ENCODE results near the gene CUL7. TPM values are rescaled to one million over a fixed set of nuclear protein-coding genes. Genes with fewer than 3 reads are reported as not detected.

The CUL7 gene
- total and polyA plus RNA-seq, 2 donors (not counting 1 experiment from before 2014, with no cell fraction given), result 21.4 to 60.3 TPM

DNA sequence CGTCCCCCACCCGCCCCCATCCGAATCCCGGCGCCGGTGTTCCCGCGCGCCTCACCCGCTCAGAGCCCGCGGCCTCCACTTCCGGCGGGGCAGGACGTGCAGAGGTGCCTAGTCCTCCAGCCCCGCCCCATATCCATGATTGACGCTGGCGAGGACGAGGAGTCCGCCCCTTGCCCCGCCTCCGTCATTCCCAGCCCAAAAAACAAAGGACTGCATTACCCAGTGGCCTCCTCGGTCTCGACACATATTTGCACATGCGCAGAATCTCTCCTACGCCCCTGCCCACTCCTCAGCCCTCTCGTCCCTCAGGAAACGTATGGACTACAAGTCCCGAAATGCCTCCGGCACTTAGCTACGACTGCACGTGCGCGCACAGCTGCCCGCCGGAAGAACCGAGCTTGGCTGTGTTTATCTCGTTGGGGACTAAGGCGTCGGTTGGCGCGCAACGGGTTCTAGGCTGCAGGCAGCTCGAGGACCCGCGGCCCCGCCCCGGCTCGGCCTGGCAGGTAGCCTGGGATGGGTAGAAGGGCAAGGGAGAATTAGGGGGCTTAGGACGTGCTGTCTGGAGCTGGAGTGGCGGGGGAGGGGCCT, 39.7 kb downstream of the CUL7 start, which contains the start of the genes KLHDC3 and MEA1:
KLHDC3 (plus strand) TSS at position 407 of the 591 bp plus-strand sequence. CDS start 2,944 bp downstream, outside the sequence.
MEA1 (minus strand) TSS at position 104 of the 591 bp plus-strand sequence. CDS start 133 bp downstream, outside the sequence.
- H3K9ac ChIP-seq (ENCODE audit: insufficient read depth, low read length), result peak within 1 kb of the TSS; percentile 78
- TF ChIP-seq CTCF (conservative IDR thresholded peaks at IDR 0.05 in 1 of 2, IDR thresholded peaks at IDR 0.05 in 1 of 2; ENCODE audit: low read depth in 1 of 2, low read length in 2 of 2) (no peak), EZH2 (IDR thresholded peaks at IDR 0.05; ENCODE audit: low read length, missing control alignments) (no peak)
- peak within 1 kb of the TSS; percentile 77 for H3K27ac ChIP-seq (ENCODE audit: insufficient read depth, low read length)
- H3K36me3 ChIP-seq (ENCODE audit: control insufficient read depth, insufficient read depth, low read length), result peaks cover 33% of the 10 kb centered on the region
- peaks cover 20% of the 10 kb centered on the region for H3K4me1 ChIP-seq (ENCODE audit: control insufficient read depth, extremely low read depth, insufficient read depth, low read length)
- H2AFZ ChIP-seq (ENCODE audit: low read length), result peak within 1 kb of the TSS; percentile 57
- H4K20me1 ChIP-seq (ENCODE audit: control insufficient read depth, extremely low read depth, insufficient read depth, low read length), result no peaks in the 10 kb centered on the region
- H3K4me3 ChIP-seq (replicated peaks in 1 of 4; ENCODE audit: control extremely low read depth in 1 of 4, insufficient read depth in 1 of 4, low read depth in 3 of 4, low read length in 4 of 4), result peak within 1 kb of the TSS; percentile 76 to 99 (median 90)
- H3K27me3 ChIP-seq (ENCODE audit: control insufficient read depth, insufficient read depth, low read length), result no peaks in the 10 kb centered on the region
- H3K4me2 ChIP-seq (ENCODE audit: extremely low read depth, insufficient read depth, low read length), result peak within 1 kb of the TSS; percentile 98
- no peaks in the 10 kb centered on the region for H3K9me3 ChIP-seq (ENCODE audit: control insufficient read depth, insufficient read depth, low read depth, low read length)
- peak; percentile 99 to 100 for DNase-seq (ENCODE audit: low read depth in 2 of 2)
- H3K79me2 ChIP-seq (ENCODE audit: control insufficient read depth, insufficient read depth, low read length), result peaks cover 47% of the 10 kb centered on the region

DNA sequence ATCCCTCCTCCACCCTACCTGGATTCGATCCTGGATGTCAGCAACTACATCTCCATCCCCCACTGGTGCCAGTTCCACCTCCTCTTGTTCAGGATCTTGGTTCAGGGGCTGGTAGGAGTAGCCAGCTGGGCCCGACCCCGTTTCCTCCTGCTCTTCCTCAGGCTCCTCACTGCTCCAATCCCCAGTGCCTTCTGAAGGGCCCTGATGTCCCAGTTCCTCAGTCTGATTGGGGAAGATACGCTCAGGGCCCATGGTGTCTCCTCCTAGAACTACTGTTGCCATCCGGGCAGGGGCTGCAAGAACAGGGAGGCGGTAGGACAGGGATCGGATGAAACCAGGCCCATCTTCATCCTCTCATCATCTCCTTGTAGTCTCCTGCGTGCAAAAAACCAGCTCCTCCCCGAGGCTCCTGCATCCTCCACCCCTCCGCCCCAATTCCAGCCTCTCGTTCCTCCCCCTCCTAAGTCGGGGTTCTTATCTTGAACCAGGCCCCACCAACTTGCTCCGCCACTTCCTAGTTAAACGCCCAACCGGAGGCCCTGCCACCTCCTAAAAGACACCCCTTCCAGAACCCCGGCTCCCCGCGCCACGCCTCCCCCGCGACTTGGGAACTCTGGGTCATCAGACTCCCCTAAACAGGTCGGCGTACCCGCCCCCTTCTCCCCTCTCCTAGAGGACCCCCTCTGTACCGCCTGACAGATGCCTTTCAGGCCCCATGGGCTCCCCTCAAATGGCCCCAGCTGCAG, 40.4 kb downstream of the CUL7 start:
- peaks cover 36% of the 10 kb centered on the region for H3K36me3 ChIP-seq (ENCODE audit: control insufficient read depth, insufficient read depth, low read length)
- H3K9me3 ChIP-seq (ENCODE audit: control insufficient read depth, insufficient read depth, low read depth, low read length), result no peaks in the 10 kb centered on the region
- H3K27me3 ChIP-seq (ENCODE audit: control insufficient read depth, insufficient read depth, low read length), result no peaks in the 10 kb centered on the region
- H3K27ac ChIP-seq (ENCODE audit: insufficient read depth, low read length), result peak overlapping the region; percentile 70
- TF ChIP-seq EZH2 (IDR thresholded peaks at IDR 0.05; ENCODE audit: low read length, missing control alignments) (no peak), CTCF (conservative IDR thresholded peaks at IDR 0.05 in 1 of 2, IDR thresholded peaks at IDR 0.05 in 1 of 2; ENCODE audit: low read depth in 1 of 2, low read length in 2 of 2) (no peak)
- peaks cover 20% of the 10 kb centered on the region for H3K4me1 ChIP-seq (ENCODE audit: control insufficient read depth, extremely low read depth, insufficient read depth, low read length)
- DNase-seq (ENCODE audit: low read depth in 2 of 2), result peak; percentile 18 to 34
- no peaks in the 10 kb centered on the region for H4K20me1 ChIP-seq (ENCODE audit: control insufficient read depth, extremely low read depth, insufficient read depth, low read length)
- peak overlapping the region; percentile 98 for H3K4me2 ChIP-seq (ENCODE audit: extremely low read depth, insufficient read depth, low read length)
- peaks cover 47% of the 10 kb centered on the region for H3K79me2 ChIP-seq (ENCODE audit: control insufficient read depth, insufficient read depth, low read length)
- peak overlapping the region; percentile 76 to 80 (median 79) for H3K4me3 ChIP-seq (replicated peaks in 1 of 4; ENCODE audit: control extremely low read depth in 1 of 4, insufficient read depth in 1 of 4, low read depth in 3 of 4, low read length in 4 of 4)
- peak overlapping the region; percentile 71 for H3K9ac ChIP-seq (ENCODE audit: insufficient read depth, low read length)
- peak overlapping the region; percentile 57 for H2AFZ ChIP-seq (ENCODE audit: low read length)

GRCh38 chr6:43012364-43012763, 41.3 kb downstream of the CUL7 start:
- Histone ChIP-seq H4K20me1 (ENCODE audit: control insufficient read depth, extremely low read depth, insufficient read depth, low read length) (no peaks in the 10 kb centered on the region), H3K27ac (ENCODE audit: insufficient read depth, low read length) (peak overlapping the region; percentile 4), H3K9me3 (ENCODE audit: control insufficient read depth, insufficient read depth, low read depth, low read length) (no peaks in the 10 kb centered on the region), H3K36me3 (ENCODE audit: control insufficient read depth, insufficient read depth, low read length) (peaks cover 31% of the 10 kb centered on the region), H3K4me1 (ENCODE audit: control insufficient read depth, extremely low read depth, insufficient read depth, low read length) (peaks cover 20% of the 10 kb centered on the region), H3K27me3 (ENCODE audit: control insufficient read depth, insufficient read depth, low read length) (no peaks in the 10 kb centered on the region), H3K9ac (ENCODE audit: insufficient read depth, low read length) (no peak overlapping the region), H2AFZ (ENCODE audit: low read length) (no peak overlapping the region), H3K4me3 (replicated peaks in 1 of 4; ENCODE audit: control extremely low read depth in 1 of 4, insufficient read depth in 1 of 4, low read depth in 3 of 4, low read length in 4 of 4) (peak overlapping the region in 3 of 4 experiments; percentile 78 to 80 (median 80)), H3K4me2 (ENCODE audit: extremely low read depth, insufficient read depth, low read length) (peak overlapping the region; percentile 98), H3K79me2 (ENCODE audit: control insufficient read depth, insufficient read depth, low read length) (peaks cover 42% of the 10 kb centered on the region)
- no peak for DNase-seq (ENCODE audit: low read depth in 2 of 2)
- TF ChIP-seq EZH2 (IDR thresholded peaks at IDR 0.05; ENCODE audit: low read length, missing control alignments), result no peak
- no peak for TF ChIP-seq CTCF (conservative IDR thresholded peaks at IDR 0.05 in 1 of 2, IDR thresholded peaks at IDR 0.05 in 1 of 2; ENCODE audit: low read depth in 1 of 2, low read length in 2 of 2)
